ENCODE measurements around the gene PM20D2.

The PM20D2 gene

DNA sequence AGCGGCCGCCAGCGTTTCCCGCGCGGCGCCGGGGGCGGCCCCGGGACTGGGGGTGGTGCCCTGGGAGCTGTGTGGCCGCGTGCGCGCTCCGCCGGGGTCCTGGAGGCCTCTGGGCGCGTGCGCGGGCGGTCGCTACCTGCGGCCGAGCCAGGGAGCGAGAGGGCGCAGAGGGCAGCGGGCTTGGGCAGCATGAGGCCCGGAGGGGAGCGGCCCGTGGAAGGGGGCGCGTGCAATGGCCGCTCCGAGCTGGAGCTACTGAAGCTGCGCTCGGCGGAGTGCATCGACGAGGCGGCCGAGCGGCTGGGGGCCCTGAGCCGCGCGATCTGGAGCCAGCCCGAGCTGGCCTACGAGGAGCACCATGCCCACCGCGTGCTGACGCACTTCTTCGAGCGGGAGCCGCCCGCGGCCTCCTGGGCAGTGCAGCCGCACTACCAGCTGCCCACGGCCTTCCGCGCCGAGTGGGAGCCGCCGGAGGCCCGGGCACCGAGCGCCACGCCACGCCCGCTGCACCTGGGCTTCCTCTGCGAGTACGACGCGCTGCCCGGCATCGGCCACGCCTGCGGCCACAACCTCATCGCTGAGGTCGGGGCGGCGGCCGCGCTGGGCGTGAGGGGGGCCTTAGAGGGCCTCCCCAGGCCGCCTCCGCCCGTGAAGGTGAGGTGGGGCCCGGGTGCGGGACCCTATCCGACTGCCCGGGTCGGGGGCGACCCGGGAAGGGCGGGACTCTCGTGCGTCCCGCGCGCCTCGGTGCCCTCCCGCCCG lies at the start of gene PM20D2:
Gene PM20D2, plus strand, starts transcription at position 100 of the 762 bp plus-strand sequence. Its CDS starts 90 bp downstream, at position 190.
- DNase-seq = peak; percentile 51

- DNase-seq = no peak
These were observed 47.4 kb upstream of the PM20D2 start for GRCh38 chr6:89098461-89098860.

DNA sequence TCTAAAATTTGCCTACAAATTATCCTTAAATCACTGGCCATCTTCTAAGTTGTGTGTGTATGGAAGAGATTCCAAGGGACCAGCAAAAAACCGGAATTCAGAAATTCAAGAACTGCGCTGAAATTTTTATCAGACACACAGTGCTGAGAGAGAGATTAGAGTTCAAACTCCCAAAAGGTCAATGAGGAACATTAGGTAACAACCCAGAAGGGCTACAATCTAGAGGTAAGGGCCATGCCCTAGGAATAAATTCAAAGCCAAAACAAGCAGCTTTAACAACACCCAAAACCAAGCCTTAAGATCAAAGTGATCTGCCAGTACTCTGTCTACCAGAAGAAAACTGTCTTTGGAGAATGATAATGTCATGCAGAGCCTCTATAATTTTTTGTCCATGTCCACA lies 45.7 kb upstream of the PM20D2 start:
- no peak for DNase-seq

DNA sequence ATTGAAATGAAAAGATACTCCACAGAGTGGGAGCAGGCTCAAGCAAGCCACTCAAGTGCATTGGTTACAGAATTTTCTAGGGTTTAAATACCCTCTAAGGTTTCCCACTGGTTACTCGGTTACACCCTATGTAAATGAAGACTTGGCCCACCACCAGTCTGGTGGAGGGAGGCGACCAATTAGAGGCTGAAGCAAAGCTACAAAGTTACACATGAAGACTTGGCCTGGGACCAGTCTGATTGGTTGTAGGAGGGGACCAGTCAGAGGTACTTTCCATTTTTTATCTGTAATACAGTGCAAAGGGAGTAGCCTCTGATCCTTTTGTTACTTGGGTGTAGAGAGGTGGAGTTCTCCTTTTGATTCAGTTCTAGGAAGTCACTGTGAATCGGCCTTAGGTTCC lies 35.6 kb upstream of the PM20D2 start:
- no peak for DNase-seq

GRCh38 chr6:89111933-89112332 lies 33.9 kb upstream of the PM20D2 start:
- no peak for DNase-seq

GRCh38 chr6:89116702-89117101 lies 29.2 kb upstream of the PM20D2 start:
- DNase-seq = no peak

- peak; percentile 8 for DNase-seq
These were observed 28.4 kb upstream of the PM20D2 start, which contains the start of gene SRSF12 for GRCh38 chr6:89117211-89118108. TSS of gene SRSF12 (minus strand) at chr6:89118071. CDS start at chr6:89117887, 184 bp downstream.

DNA sequence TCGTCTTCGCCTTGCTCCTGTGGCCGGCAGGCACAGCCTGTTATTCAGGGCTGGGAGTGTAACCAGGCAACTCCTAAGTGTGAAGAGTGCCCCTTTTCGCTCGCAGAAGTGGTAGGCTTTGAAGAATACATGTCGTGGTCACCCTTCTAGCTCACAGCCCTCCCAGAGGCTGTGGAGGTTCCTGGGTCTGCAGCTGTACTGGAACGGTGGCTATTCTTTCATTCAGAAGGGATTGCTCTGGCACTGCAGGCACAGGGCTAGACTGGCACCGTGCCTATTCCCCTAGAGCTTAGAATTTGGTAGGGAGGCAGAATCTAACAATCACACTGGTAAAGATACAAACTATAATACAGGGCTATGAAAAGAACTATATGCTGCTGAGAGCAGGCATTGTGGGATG lies 26.9 kb upstream of the PM20D2 start:
- DNase-seq = no peak

DNA sequence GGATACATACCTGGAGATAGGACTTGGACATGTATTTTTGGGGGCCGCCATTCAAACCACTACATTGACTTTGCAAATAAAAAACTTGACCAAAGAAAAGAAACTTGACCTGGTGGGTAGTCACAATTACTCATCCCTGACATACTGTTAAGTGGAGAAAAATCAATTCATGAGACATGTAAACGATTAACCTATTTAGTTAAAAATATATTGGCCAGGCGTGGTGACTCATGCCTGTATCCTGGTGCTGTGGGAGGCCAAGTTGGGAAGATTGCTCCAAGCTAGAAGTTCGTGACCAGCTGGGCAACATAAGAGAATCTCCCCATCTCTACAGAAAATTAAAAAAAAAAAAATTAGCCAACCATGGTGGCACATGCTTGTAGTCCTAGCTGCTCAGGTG lies 25.5 kb upstream of the PM20D2 start:
- DNase-seq = no peak

- no peak for DNase-seq
These were observed 23.9 kb upstream of the PM20D2 start for GRCh38 chr6:89121934-89122333.

DNA sequence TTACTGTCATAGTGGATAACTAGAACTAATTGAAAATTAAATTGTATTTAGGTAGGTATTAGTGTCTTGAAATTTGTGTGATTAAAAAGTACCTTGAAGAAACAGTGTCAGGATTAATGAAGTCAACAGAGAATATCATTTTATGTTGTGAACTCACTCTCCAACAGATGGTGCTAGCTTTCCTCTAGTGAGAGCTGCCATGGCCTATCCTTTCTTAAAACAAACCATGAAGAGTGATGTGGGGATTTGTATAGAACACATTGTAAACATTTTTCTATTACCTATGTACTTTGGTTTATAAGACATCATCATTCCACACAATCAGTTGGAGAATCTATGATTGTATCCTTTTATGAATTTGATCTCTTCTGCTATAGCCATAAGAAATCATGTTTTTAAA lies 23.2 kb upstream of the PM20D2 start:
- peak; percentile 42 for DNase-seq

DNA sequence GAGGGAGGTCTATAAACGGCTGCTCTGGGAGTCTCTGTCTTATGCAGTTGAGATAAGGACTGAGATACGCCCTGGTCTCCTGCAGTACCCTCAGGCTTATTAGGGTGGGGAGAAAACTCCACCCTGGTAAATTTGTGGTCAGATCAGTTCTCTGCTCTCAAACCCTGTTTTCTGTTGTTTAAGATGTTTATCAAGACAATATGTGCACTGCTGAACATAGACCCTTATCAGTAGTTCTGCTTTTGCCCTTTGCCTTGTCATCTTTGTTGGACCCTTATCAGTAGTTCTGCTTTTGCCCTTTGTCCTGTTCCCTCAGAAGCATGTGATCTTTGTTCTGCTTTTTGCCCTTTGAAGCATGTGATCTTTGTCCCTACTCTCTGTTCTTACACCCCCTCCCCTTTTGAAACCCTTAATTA lies 17.6 kb upstream of the PM20D2 start:
- peak; percentile 24 for DNase-seq

DNA sequence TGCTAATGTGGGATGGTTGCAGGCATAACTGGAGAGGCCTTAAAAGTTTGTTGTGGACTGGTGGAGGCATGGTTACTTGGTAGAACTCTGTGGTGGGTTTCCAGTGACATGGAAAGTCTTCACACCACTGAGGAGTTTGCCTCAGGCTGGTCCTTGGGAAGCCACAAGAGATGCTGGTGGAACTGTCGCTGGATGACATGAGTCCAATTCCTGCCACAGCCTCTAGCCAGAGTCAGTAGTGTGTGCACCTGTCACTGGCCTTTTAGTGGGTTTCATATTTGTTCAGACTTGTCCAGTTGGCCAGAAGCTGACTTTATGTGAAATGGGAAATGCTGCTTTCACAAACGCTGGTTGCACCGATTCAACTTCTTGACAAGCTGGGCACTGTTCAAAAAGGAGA lies 14.3 kb upstream of the PM20D2 start:
- no peak for DNase-seq

DNA sequence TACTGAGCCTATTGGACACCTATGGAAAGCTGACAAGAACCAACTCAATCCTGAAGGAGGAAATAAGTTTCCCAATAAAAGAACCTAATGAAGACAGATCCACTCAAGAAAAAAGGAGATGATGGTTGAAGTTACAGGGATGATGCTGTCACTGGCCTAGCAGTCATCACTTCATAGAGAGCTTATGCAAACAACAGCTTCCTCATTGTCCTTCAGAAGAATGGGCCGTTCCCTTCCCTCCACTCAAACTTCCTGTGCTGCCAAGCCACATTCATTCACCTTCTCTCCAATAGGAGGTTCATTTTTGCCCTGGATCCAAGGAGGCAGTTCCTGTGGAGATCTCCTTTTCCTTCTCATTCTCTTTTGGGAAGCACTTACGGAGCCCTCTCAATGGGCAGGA lies 13.8 kb upstream of the PM20D2 start:
- peak; percentile 38 for DNase-seq

GRCh38 chr6:89133981-89134380 lies 11.9 kb upstream of the PM20D2 start:
- DNase-seq = no peak

GRCh38 chr6:89134723-89135122 lies 11.1 kb upstream of the PM20D2 start:
- no peak for DNase-seq

- DNase-seq = no peak
These were observed 7.7 kb upstream of the PM20D2 start for GRCh38 chr6:89138173-89138572.

DNA sequence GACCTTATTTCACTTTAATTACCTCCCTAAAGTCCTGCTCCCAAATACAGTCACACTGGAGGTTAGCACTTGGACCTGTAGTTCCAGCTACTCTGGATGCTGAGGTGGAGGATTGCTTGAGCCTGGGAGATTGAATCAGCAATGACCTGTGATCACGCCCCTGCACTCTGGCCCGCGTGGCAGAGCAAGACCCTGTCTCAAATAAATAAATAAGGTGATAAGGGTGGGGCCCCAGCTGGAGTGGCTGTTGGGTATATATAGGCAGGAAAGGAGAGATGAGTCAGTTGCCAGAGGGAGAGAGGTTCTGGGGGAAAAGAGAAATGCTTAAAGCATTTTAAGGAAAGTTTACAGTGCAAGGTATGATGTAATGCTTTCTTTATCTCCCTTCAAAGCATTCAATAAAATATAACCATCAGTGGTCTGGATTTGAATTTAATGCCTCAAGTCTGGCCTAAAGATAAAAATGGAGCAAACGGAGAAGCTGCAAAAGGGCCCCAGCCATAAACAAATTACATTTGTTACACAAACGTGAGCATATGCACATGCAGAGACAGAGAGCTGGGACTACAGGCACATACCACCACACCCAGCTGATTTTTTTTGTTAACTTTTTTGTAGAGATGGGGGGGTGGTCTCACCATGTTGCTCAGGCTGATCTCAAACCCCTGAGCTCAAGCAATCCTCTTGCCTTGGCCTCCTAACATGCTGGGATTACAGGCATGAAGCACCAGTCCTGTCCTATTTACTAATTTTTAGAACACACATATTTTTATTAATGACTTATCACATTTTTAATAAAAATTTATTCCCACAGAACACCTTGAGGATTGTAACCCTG lies 6.1 kb upstream of the PM20D2 start:
- no peak for DNase-seq

DNA sequence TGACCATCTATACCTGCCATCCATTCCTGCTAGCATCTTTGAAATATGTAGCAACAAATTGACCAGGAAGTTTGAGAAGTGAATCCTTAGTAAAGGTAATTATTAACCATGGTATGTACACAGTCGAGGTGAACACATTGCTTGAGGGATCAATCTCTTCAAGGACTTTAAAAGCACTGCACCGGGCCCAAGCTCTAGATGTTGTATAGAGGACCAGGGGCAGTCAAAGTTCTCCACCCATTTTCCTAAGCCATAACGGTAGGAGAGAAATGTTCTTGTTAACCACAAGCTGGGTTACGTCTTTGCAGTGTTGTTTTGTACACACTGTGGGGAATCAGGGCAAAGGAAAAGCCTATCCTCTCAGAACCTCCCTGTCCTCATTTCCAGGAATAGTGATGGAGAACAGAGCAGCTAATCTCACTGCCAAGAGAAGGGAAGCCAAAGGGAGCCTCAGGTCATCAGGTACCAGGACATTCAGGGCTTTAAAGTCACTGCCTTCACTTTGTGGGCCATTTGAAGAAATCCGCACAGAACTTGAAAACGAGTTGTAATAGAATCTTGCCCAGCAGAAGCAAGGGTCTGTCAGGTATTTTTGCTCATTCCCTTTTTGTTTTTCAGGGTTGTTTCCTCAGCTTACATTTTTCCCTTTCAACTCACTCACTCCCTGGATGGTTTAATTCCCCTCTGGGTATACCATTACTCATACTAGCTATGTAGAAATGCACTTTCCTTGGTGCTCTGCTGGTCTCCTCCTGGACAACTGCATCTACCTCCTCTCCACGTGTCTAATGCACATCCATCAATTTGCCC lies 5.3 kb upstream of the PM20D2 start:
- DNase-seq = no peak

DNA sequence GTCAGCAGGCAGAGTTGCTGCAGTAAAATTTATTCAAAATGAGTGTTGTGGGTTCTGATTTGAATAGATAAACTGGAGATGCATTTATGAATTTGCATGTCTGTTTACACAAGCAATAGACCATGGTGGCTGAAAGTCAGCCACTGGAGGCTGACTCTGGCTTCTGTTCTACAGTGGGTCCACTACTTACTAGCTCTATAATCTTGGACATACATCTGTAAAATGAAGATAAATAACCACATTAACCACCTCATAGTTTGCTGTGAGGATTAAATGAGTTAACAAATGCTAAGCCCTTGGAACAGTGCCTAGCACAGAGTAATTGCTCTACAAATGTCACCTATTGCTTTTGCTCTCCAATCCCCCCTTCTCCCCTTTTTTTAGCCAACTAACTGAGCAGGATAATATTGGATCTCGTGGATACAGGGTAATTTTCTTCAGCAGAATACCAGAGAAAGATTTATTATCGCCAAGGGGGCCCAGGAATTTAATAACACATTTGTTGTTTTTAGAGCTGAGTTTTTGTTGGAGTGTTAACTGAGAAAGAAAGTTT lies 1.4 kb upstream of the PM20D2 start:
- no peak for DNase-seq

GRCh38 chr6:89145091-89145955 lies 532 bp upstream of the PM20D2 start:
- peak; percentile 53 for DNase-seq
